GM13977 (cell line): ENCODE measurements around the gene HRH1.

ENCODE experiments used
- DNase-seq: peaks from one replicate; pipeline ENCODE4 v3.0.0; 2012; ENCODE audit warnings: low spot score
- in situ Hi-C: fragments of 300-500 bp; cut with MboI; formaldehyde crosslinking; loops from one replicate; pipeline ENCODE4 v1.12.0; 2022; ENCODE audit warnings: low sequenced_read_pairs, low pct_unique_long_range_greater_than_20kb, mixed read lengths, inconsistent platforms; ENCODE audit not compliant: unreplicated experiment
- TF ChIP-seq, protein P1 (sequence below): IDR thresholded peaks from 2 replicates; pipeline ENCODE4 v1.5.1; 2012; ENCODE audit warnings: mild to moderate bottlenecking, control low read depth; ENCODE audit not compliant: insufficient read depth; ENCODE audit errors: extremely low read depth, missing control alignments

HRH1 gene

DNA sequence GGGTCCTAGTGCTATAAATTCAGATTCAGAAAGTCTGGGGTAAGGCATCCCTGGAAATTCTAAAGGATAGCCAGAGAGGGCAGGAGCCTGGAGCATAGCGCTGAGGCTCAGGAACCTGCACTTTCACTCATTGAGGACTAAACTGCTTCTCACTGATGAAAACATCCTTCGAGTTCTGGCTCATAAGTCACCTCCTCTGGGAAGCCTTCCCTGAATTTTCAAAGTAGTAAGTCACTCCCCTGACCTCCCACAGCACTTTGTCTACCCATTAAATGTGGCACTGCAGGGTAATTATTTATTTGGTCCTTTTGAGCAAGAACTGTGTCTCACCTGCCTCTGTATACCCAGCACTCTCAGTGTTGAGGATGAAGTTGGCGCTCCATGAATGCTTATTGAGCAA, 30.9 kb downstream of the HRH1 start:
- in situ Hi-C loops: no loop called here
- DNase-seq: no peak
- TF ChIP-seq, protein P1, sequence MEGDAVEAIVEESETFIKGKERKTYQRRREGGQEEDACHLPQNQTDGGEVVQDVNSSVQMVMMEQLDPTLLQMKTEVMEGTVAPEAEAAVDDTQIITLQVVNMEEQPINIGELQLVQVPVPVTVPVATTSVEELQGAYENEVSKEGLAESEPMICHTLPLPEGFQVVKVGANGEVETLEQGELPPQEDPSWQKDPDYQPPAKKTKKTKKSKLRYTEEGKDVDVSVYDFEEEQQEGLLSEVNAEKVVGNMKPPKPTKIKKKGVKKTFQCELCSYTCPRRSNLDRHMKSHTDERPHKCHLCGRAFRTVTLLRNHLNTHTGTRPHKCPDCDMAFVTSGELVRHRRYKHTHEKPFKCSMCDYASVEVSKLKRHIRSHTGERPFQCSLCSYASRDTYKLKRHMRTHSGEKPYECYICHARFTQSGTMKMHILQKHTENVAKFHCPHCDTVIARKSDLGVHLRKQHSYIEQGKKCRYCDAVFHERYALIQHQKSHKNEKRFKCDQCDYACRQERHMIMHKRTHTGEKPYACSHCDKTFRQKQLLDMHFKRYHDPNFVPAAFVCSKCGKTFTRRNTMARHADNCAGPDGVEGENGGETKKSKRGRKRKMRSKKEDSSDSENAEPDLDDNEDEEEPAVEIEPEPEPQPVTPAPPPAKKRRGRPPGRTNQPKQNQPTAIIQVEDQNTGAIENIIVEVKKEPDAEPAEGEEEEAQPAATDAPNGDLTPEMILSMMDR: no peak

DNA sequence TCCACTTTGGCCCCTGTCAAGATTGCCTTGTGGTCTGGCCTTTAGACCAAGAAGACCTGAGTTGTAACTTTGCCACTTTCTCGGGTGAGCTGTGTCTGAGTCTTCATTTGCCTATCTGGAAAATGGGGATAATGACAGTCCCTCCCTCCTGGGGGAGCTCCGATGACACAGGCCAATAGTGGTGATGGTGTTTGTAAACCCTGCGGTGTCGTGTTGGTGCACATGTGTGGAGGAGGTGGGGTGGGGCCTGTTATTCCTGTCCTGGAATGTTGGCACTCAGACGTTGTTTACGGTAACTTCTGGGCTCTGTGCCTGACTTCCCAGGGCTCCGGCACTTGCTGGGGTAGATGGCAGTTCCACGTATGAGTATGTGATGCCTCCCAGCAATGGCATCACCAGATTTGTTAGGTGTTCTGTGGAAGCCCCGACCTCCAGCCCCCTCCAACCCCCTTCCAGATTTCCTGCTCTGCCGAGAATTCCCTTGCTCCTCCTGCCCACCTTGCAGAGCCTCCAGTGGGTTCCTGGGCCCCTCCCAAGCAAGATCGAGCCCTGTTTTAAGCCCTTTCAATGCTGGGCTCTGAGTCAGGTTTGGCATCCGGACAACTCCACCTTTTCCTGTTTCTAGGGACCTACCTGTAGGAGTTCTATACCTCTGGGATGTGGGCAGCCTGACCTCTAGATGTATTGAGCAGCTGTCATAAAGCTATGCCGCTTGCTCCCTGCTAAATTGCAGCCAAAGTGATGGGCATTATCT, 31.4 kb downstream of the HRH1 start:
- no peak for DNase-seq
- in situ Hi-C loops: no loop called here
- TF ChIP-seq, protein P1: no peak

DNA sequence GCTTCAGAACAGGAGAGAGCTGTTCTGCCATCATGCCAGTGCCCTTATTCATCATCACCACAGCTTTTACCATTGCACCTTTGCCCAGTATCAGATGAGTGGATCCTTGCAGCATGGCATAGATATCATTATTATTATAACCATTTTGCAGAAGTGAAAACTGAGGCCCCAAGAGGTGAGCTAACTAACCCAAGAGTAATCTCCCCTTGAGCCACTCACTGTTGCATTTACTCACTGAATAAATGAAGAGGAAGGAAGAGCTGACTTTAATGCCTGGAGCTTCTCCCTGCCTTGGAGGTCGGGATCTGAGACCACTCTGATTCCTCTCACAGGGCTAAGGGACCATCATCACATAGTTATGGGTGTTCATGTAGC, 32.0 kb downstream of the HRH1 start:
- in situ Hi-C loops: no loop called here
- DNase-seq: no peak
- TF ChIP-seq, protein P1: no peak

DNA sequence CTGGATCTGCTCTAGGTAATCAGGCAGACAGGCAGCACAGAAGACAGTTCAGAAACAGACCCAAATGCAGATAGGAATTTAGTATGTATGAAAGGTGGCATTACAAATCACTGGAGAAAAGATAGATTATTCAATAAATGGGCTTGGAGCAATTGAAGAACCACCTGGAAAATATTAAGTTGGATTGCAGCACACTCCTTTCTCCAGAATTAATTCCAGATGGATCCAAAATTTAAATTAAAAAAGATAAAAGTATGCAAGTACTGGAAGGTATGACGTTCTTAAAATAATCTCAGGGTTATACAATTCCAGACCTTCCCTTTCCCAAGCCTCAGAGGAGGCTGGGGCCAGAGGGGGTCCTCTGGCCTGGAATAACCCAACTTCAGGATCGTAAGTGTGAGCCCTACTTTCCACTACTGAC, 32.5 kb downstream of the HRH1 start:
- TF ChIP-seq, protein P1: no peak
- DNase-seq: no peak
- in situ Hi-C loops: no loop called here

DNA sequence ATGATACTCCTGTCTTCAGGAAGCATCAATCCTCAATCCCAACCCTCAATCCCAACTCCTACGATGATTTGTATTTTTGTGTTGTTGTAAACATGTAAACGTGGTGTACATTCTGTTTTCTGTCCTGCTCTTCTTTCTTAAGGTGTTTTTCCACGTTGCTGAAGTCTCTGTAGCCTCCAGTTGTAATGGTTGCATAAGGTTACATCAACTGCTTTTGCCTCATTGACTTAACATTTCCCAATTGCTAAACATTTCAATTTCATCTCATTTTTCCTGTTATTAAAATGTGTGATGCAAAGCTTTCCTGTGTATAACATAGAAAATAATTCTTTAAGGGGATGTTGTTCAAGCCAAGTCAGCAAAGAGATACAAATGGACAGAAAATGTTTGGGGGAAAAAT, 33.4 kb downstream of the HRH1 start:
- TF ChIP-seq, protein P1: no peak
- in situ Hi-C loops: no loop called here
- DNase-seq: no peak

DNA sequence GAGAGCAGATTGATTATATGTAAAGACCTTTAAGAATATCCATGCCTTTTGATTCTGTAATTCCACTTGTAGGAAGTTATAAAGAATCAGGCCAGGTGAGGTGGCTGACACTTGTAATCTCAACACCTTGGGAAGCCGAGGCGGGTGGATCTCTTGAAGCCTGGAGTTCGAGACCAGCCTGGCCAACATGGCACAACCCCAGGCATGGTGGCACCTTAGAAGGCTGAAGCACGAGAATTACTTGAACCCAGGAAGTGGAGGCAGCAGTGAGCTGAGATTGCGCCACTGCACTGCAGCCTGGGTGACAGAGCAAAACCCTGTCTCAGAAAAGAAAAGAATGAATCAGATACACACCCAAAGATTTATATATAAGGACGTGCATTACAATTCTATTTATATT, 33.9 kb downstream of the HRH1 start:
- in situ Hi-C loops: no loop called here
- no peak for DNase-seq
- TF ChIP-seq, protein P1: no peak
